CMK (cell line): ENCODE data around the gene SULT4A1.

ENCODE experiments used
- DNase-seq: peaks from one replicate; pipeline ENCODE4 v3.0.0-alpha.2; 2010; ENCODE audit warnings: low read depth

The SULT4A1 gene

GRCh38 chr22:43844560-43845545, 17.5 kb downstream of the SULT4A1 start:
- no peak for DNase-seq

- no peak for DNase-seq
These were observed 18.4 kb downstream of the SULT4A1 start for GRCh38 chr22:43843783-43844530.

GRCh38 chr22:43841742-43842141, 20.6 kb downstream of the SULT4A1 start:
- DNase-seq: no peak

GRCh38 chr22:43840851-43841250, 21.5 kb downstream of the SULT4A1 start:
- no peak for DNase-seq

- DNase-seq: no peak
These were observed 21.9 kb downstream of the SULT4A1 start for GRCh38 chr22:43840431-43840830.

GRCh38 chr22:43839781-43840180, 22.5 kb downstream of the SULT4A1 start:
- DNase-seq: no peak

- no peak for DNase-seq
These were observed 23.6 kb downstream of the SULT4A1 start for GRCh38 chr22:43838571-43839307.

GRCh38 chr22:43838161-43838560, 24.2 kb downstream of the SULT4A1 start:
- DNase-seq: no peak

GRCh38 chr22:43837666-43838065, 24.6 kb downstream of the SULT4A1 start:
- no peak for DNase-seq

GRCh38 chr22:43835736-43836135, 26.6 kb downstream of the SULT4A1 start:
- no peak for DNase-seq

GRCh38 chr22:43835166-43835565, 27.1 kb downstream of the SULT4A1 start:
- no peak for DNase-seq

GRCh38 chr22:43833286-43834240, 28.8 kb downstream of the SULT4A1 start:
- no peak for DNase-seq

- DNase-seq: no peak
These were observed 29.7 kb downstream of the SULT4A1 start for GRCh38 chr22:43832393-43833265.

- no peak for DNase-seq
These were observed 30.5 kb downstream of the SULT4A1 start for GRCh38 chr22:43831561-43832392.

- DNase-seq: no peak
These were observed 31.3 kb downstream of the SULT4A1 start for GRCh38 chr22:43830931-43831560.

GRCh38 chr22:43829904-43830851, 32.1 kb downstream of the SULT4A1 start:
- DNase-seq: no peak

- DNase-seq: no peak
These were observed 33.1 kb downstream of the SULT4A1 start for GRCh38 chr22:43828998-43829782.
